Retinal pigment epithelial cell (primary cell): ENCODE measurements around the gene TSPEAR.

Experiments
- DNase-seq: peaks from one replicate; pipeline ENCODE4 v3.0.0-alpha.2; 2010; ENCODE audit warnings: low read depth
- H3K4me3 ChIP-seq: 2 replicates; pipeline ENCODE4 v1.5.1; 2011; ENCODE audit warnings: mild to moderate bottlenecking, low read length, control low read depth, moderate library complexity
- CTCF ChIP-seq: conservative IDR thresholded peaks from 2 replicates; pipeline ENCODE4 v1.5.1; 2011; ENCODE audit warnings: low read depth, low read length, control low read depth, inconsistent platforms

TSPEAR gene

GRCh38 chr21:44544566-44544965 is 166.8 kb downstream of the TSPEAR start:
- H3K4me3 ChIP-seq = no peak overlapping the region
- no peak for TF ChIP-seq CTCF
- DNase-seq = no peak

- H3K4me3 ChIP-seq = no peak overlapping the region
- no peak for TF ChIP-seq CTCF
- DNase-seq = no peak
Observed at GRCh38 chr21:44542716-44543115, 168.7 kb downstream of the TSPEAR start.

GRCh38 chr21:44540741-44541288 is 170.6 kb downstream of the TSPEAR start:
- no peak for DNase-seq
- no peak overlapping the region for H3K4me3 ChIP-seq
- TF ChIP-seq CTCF = no peak

- no peak within 1 kb of the TSS for H3K4me3 ChIP-seq
- DNase-seq = no peak
- no peak for TF ChIP-seq CTCF
Observed at GRCh38 chr21:44539991-44540666, 171.2 kb downstream of the TSPEAR start, which contains the start of gene KRTAP10-1. TSS of gene KRTAP10-1 (minus strand) at chr21:44540195. CDS start at chr21:44540150, 45 bp downstream.

GRCh38 chr21:44539046-44539445 is 172.3 kb downstream of the TSPEAR start:
- H3K4me3 ChIP-seq = no peak overlapping the region
- TF ChIP-seq CTCF = no peak
- DNase-seq = no peak

GRCh38 chr21:44537930-44538911 is 173.2 kb downstream of the TSPEAR start:
- no peak for DNase-seq
- no peak for TF ChIP-seq CTCF
- no peak overlapping the region for H3K4me3 ChIP-seq
